Activated T-cell treated with anti-CD3 and anti-CD28 coated beads, Interleukin-2, amount 50 U/mL, for 48 hours (primary cell): ENCODE results near the gene AMPH.
"Not testable (repeated sequence)": the region's sequence is repeated elsewhere in the genome, so short reads cannot be mapped to it uniquely, and the experiment has no call there.

ENCODE experiments used
- DNase-seq, 2 experiments: peaks; one replicate each; pipeline ENCODE4 v3.0.0-alpha.2; 2020

Gene AMPH

DNA sequence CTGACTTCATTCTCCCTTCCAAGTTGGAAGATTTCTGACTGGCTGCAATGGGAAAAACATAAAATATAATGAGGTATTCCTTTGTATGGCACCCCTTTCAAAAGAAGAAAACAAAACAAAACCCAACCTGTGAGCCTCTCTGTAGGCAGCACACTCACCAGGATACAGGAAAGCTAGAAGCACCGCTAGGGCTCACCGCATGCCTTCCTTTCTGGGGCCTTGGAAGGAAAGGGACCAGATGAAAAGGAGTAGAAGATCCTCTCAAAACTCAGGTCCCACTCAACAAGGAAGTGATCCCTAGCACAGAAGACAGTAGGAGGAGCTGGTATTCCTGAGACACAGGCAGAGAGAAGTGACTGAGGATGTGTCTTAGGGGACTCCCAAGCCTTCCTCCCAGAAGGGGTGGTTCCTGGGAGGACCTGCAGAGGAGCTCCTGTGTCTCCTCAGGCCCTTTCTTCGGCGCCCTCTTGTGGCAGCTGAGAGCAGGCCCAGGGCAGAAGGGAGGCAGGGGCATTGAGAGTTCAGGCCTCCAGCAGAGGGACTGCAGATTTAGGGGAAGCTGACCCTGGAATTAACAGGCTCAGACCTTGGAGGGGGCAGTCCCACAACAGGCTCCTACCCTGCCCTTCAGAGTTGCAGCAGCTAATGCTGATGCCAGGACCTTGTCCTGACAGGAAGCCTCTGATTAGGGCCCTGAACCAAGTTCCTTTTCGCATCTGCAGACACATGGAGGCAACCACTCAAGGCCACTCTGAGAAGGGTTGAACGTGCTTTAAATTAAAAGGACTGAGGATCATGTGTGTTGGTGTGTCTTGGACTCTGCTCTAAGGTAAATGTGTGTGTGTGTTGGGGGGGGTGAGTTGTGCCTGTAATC, 285.6 kb downstream of the AMPH start:
- DNase-seq, result peak; percentile 75 to 76

DNA sequence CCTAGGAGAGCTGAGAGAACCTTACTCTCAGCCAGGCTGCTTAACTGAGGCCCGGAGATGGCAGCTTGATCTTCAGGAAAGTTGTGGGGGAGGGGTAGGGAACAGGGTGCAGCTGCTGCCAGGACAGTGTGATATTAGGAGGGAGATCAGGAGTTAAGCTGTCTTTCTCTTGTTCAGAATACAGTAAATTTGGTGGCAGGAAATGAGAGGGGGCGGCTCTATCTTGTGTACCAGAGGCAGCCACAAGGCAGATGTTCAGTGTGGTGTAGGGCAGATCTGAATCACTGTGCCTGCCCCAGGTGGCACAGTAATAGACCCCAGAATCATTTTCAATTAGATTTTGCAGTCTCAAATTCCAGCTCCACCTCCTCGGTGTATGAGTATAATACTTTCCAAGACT, 286.4 kb downstream of the AMPH start:
- not testable (repeated sequence) for DNase-seq

DNA sequence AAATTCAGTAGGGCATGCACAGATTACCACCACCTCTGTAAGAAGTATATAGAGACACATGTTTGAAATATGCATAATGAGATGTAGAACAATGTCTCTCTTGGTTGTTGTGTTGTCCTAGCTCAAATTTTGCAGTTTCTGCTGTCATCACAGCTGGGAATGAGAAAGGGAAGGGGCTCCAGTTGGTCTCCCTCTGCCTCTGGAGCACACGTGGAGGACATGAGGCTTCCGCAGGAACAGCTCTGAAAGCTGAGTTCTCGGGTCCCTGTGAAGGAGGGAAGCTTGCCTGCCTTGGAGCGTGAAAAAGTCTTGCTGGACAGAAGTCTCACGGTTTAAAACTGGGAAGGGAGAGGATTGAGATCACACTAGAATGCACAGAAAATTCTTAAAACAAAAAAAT, 289.0 kb downstream of the AMPH start:
- not testable (repeated sequence) for DNase-seq

DNA sequence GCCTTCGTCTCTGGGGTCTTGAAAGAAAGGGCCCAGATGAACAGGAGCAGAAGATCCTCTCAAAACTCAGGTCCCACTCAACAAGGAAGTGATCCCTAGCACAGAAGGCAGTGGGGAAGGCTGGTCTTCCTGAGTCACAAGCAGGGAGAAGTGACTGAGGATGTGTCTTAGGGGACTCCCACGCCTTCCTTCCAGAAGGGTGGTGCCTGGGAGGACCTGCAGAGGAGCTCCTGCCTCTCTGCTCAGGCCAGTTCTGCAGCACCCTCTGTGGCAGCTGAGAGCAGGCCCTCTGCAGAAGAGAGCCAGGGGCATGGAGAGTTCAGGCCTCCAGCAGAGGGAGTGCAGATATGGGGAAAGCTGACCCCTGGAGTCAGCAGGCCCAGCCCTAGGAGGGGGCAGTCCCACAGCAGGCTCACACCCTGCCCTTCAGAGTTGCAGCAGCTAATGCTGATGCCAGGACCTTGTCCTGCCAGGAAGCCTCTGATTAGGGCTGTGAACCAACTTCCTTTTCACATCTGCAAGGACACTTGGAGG, 289.9 kb downstream of the AMPH start:
- DNase-seq, result not testable (repeated sequence)

DNA sequence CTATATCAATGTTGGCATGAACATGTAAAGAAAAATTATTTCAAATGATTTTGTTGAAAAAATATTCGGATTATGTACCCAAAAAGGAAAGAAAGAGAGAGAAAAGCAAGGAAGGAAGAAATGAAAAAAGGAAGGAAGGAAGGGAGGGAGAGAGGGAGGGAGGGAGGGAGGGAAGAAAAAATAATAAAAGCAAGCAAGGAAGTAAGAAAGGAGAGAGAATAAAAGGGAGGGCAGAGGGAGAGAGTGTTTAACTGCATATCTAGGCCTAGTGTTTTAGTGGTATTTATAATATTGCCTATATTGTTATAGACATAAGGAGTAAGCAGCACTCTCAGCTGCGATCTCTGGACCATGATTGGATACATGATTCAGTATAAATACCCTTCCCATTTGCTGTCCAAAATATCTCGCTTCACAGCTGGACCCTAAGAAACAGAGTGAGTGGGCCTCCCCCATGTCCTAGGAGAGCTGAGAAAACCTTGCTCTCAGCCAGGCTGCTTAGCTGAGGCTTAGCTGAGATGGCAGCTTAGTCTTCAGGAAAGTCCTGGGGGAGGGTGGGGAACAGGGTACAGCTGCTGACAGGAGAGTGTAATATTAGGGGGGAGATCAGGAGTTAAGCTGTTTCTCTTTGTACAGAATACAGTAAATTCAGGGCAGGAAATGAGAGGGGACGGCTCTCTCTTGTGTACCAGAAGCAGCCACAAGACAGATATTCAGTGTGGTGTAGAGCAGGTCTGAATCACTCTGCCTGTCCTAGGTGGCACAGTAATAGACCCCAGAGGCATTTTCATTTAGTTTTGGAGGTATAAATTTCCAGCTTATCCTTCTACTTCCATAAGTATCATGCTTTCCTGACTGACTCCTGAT, 291.0 kb downstream of the AMPH start:
- no peak for DNase-seq

DNA sequence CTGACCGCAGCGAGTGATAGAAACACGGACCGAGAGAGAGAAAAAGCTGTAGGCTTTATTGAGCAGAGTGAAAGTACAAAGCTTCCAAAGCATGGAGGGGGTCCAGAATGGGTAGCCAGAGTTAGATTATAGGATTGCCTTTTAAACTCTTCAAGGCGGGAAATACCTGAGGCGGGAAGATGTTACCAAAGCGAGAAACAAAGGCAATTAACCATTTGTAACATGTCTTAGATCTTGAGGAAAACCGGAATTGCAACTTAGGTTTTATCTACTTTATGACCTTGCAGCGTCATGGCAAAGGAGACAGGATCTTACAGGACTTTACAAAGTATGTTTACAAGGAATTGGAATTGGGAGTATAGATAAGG, 295.0 kb downstream of the AMPH start:
- not testable (repeated sequence) for DNase-seq

DNA sequence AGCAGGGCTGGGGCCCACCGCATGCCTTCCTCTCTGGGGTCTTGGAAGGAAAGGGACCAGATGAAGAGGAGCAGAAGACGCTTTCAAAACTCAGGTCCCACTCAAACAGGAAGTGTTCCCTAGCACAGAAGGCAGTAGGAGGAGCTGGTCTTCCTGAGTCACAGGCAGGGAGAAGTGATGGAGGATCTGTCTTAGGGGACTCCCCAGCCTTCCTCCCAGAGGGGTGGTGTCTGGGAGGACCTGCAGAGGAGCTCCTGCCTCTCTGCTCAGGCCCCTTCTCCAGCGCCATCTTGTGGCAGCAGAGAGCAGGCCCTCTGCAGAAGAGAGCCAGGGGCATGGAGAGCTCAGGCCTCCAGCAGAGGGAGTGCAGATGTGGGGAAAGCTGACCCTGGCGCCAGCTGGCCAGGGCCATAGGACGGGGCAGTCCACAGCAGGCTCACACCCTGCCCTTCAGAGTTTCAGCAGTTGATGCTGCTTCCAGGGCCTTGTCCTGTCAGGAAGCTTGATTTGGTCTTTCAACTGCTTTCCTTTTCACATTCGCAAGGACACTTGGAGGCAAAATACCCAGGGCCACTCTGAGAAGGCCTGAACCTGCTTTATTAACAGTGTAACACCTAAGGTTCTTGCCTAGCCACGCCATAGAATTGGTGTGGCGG, 295.6 kb downstream of the AMPH start:
- peak; percentile 85 to 87 for DNase-seq

DNA sequence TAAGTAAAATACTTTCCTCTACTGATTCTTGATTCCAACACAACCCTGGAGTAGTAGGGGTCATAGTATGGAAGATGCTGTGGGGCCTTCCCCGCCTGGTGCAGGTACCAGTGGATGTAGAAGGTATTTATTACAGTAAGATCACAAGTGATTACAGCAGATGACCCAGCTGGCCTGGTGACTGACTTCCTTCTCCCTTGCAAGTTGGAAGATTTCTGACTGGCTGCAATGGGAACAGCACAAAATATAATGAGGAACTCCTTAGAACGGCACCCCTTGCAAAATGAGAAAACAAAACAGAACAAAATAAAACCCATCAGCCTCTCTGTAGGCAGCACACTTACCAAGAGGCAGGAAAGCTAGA, 296.1 kb downstream of the AMPH start:
- DNase-seq, result no peak

DNA sequence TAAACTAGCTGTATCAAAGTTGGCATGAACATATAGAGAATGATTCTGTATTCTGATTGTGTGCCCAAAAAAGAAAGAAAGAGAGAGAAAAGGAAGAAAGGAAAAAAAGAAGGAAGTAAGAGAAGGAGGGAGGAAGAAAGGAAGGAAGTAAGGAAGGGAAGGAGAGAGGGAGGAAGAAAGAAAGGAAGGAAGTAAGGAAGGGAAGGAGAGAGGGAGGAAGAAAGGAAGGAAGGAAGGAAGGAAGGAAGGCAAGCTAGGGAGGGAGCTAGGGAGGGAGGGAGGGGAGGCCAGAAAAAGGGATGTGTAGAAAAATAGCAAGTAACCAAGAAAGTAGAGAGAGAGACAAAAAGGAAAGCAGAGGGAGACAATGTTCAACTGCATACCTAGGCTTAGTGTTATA, 297.0 kb downstream of the AMPH start:
- DNase-seq, result no peak
